Fibroblast of skin of back (primary cell): ENCODE measurements around the gene KLHL1. TPM values are rescaled to one million over a fixed set of nuclear protein-coding genes. Genes with fewer than 3 reads are reported as not detected.
"Not testable (repeated sequence)": the region's sequence is repeated elsewhere in the genome, so short reads cannot be mapped to it uniquely, and the experiment has no call there.

Source experiments
- DNase-seq: peaks from one replicate; pipeline ENCODE4 v3.0.0-alpha.2; 2013
- polyA plus RNA-seq, 2 experiments: library from polyadenylated mRNA; unstranded; fragments of 120-200 nt; gene quantifications; one replicate each; pipeline ENCODE4 v1.2.1, GENCODE V29; 2013; ENCODE audit not compliant: insufficient read length in 2 of 2

KLHL1 gene, protein sequence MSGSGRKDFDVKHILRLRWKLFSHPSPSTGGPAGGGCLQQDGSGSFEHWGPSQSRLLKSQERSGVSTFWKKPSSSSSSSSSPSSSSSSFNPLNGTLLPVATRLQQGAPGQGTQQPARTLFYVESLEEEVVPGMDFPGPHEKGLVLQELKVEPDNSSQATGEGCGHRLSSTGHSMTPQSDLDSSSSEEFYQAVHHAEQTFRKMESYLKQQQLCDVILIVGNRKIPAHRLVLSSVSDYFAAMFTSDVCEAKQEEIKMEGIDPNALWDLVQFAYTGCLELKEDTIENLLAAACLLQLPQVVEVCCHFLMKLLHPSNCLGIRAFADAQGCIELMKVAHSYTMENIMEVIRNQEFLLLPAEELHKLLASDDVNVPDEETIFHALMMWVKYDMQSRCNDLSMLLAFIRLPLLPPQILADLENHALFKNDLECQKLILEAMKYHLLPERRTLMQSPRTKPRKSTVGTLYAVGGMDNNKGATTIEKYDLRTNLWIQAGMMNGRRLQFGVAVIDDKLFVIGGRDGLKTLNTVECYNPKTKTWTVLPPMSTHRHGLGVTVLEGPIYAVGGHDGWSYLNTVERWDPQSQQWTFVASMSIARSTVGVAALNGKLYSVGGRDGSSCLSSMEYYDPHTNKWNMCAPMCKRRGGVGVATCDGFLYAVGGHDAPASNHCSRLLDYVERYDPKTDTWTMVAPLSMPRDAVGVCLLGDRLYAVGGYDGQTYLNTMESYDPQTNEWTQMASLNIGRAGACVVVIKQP
- not detected for polyA plus RNA-seq (2013, experiment 1 of 2; ENCODE audit: insufficient read length)
- polyA plus RNA-seq (2013, experiment 2 of 2; ENCODE audit: insufficient read length) = not detected

DNA sequence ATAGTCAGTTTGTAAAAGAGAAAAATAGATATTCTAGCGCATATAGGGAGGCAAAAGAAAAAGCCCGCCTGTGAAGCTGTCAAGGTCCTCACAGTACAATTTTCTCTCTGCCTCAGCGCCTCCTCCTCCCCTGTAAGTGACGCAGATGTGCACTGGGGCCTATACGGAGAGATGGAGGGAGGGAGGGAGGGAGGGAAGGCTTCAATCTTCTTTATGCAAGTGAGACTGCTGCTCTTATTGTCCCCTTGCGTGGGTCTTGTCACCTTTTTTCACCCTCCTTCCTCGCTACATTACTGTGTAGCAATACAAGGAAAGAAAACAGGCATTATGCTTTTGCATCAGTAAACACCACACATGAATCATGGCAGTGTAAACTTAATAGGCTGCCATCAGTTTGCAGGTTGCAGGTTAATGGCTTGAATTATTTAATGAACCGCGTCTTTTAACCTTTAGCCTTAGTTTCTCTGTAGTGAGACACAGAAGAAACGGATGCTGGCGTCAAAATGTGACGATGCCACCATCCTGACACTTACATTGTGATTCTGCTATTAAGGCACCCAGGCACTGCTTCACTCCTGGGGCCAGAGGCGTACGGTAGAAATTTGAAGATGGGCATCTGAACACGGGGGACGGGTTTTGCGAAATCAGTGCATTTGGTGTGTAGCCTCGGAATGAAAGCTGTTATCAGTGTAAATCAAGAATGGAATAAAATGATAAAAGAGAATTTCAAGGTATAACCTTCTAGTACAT lies at the start of gene KLHL1:
TSS of gene KLHL1 (minus strand) at position 97 of the 750 bp plus-strand sequence. CDS start 753 bp downstream, outside the sequence.
- DNase-seq = no peak

DNA sequence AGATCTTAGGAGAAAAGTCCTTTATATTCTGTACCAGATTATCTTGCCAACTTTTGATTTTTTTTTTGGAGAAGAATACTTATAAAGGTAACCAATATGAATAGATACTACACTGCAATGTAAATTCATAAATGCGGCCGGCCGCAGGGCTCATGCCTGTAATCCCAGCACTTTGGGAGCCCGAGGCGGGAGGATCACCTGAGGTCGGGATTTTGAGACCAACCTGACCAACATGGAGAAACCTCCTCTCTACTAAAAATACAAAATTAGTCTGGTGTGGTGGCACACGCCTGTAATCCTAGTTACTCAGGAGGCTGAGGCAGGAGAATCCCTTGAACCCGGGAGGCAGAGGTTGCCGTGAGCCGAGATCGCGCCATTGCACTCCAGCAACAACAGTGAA lies 34.4 kb upstream of the KLHL1 start:
- DNase-seq = not testable (repeated sequence)

DNA sequence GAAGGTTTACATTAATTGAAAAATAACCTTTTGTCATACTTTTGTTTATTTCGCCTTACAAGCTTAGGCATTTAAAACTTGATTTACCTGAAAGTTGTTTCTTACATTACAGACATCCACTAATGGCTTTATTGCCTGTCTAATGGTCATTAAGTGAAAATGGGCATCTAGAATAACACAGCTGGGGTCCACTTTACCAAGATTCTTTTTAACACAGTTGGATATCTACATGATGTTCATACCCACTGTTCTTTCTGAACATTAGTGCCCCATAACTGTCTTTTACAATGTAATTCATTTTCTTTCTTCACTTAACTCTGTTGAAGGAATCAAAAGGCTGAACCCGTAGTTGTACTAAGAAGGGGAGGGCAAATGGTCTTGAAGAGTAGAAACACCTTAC lies 19.8 kb upstream of the KLHL1 start:
- DNase-seq = no peak

DNA sequence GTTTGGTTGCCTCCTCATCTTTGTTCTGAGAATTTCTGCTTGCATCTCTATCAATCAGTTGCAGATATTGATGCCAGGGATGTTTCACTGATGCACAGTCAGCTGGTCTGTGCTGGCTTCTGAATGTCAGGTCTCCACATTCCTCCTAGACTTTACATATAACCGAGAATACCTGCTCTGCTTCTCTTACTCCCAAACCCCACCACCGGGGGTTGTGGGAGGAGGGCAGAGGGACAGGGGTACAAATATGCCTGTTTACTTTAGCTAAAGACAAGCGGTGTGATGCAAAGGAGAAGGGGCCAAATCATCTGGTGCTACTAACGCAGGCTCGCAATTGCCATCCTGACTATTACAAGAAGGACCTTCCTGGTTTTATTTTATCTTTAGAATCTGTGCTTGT lies 17.4 kb upstream of the KLHL1 start:
- no peak for DNase-seq

DNA sequence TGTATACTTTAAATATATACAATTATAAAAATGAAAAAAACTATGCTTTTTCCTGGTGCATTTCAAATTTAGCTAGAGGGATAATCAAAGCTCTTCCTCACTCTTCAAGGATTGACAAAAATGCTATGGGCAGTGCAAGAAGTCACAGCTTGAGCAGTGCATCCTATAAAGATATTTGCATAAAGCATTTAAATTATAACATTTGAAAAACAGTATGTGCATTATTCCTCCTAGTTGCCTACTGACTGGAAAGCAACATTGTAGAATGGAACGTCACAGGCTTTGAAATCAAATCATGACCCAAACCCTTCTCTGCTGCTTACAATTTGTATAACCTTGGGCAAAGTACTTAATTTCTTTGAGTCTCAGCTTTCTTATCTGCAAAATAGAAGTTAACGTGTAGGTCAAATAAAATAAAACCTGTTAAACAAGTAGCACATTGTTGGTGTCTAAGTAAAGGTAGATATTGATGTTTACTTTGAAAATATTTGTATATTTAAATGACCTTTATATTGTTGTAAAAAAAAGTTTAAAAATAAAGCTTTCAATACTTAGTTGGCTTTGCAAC lies 9.2 kb upstream of the KLHL1 start:
- no peak for DNase-seq

DNA sequence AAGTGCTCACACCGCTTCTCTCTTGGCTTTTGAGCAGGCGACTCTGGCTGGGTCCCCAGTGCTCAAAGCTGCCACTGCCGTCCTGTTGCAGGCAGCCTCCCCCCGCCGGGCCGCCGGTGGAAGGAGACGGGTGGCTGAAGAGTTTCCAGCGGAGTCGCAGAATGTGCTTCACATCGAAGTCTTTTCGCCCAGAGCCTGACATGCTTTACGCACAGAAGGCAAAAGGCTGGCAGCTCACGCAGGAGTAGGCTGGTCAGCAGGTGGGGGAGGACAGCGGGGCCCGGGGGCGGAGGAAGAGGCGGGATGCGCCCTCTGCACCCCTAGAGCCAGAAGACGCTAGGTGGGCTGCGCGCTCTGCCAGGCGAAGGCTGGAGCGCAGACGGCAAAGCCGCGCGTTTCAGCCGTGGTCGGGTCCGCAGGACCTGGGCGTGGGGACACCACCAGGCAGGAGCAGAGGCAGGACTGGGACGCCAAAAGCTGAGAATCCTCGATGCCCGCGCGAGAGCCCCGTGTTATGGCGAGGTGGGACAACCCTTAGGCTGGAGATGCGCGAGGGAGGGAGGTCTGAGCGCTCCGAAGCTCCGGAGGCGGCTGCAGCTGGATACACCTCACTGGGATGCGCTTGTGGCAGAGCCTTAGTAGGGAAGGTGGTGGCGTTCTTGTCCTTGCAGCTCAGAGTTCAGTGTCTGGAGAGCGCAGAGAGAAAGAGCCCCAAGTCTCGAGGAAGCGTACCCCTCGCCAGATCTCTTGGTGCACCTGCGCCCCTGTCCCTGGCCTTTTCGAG lies 562 bp downstream of the KLHL1 start, which contains the start of gene ATXN8OS:
TSS of gene ATXN8OS (plus strand) at position 329 of the 784 bp plus-strand sequence.
- DNase-seq = no peak

DNA sequence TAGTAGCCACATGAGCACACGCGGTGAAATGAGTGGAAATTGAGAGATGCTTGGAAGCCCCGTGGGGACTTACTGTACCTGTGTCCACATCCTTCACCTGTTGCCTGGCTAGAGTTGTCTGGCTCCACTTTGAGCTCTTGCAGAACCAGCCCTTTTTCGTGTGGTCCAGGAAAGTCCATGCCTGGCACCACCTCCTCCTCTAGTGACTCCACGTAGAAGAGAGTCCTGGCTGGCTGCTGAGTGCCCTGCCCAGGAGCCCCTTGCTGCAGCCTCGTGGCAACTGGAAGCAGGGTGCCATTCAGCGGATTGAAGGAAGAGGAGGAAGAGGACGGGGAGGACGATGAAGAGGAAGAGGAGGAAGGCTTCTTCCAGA lies 1.1 kb downstream of the KLHL1 start:
- DNase-seq = no peak

DNA sequence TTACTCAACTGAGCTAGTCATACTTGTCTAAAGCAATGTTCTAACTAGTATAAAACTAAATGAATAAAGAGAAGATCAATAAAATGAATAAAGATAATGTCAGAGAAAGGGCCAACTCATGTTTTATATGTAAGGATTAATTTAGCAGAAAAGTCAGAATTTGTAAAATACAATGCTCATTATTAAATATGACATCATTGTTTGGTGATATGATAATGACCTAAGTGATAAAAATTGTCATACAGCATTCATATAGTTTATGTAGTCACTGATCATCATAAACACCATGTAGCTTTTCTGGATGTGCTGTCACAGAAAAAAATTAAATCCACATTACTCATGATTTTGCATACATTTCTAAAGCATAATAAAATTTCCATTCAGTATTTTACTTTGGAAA lies 3.8 kb downstream of the KLHL1 start:
- no peak for DNase-seq

DNA sequence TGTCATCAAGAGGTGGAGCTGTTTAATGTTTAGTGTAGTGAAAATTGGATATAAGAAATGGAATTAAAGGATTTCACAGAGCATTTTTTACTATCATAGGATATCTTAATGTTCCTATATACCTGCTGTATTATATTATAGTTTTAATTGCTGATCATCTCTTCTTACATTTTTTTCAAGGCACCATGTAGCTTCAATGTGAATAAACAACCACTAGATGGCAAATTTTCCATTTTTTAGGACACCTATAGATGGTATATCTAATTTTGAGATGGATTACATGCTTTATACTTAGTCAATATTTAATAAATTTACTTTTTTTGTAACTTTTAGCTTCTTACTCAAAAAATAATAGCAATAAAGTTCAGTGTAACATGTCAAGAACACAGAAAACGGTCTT lies 9.6 kb downstream of the KLHL1 start:
- DNase-seq = no peak

DNA sequence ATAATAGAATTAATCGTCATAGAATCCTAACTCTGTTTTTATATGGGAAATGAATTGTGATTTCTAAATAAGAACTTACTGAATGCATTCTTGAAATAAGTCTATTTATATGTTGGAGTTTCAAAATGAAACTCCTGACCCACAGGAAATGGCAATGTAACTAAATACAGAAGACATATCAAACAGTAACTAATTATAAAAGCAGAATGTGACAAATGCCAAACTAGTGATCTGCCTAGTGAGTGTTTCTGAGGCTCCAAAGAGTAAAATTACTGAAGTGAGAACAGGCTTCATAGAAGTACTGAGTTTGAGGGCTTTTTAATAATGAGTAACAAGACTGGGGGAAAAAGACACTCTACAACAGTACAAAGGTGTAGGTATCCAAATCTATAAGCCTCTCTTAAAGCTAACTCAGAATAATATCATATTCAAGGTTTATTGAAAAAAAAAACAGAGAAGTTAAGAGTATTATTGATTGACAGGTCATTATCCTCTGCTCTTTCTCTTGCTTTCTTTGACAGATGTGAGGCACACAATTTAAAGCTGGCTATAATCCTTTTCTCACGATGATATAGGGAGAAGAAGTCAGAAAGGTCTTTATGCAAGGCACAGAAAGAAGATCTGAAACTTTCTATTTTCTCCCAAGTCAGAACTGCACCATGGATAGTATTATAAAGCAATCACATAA lies 18.1 kb downstream of the KLHL1 start:
- DNase-seq = no peak

DNA sequence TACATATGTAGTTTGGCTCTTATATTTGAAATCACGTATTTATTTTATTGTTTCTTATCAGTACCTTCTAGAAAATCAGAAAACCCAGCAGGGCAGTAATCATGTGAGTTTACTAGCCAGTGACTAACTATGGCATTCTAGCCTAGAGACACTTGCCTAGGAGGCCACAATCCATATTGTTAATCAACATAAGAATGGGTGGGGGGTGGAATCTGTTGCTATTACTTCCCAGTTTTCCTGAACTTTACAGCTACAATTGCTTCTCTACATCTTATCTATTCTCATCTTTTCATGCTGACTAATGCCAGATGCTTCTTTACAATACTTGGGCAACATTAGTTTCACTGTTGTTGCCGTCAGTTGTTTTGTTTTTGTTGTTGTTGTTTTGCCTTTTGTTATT lies 19.3 kb downstream of the KLHL1 start:
- DNase-seq = no peak

DNA sequence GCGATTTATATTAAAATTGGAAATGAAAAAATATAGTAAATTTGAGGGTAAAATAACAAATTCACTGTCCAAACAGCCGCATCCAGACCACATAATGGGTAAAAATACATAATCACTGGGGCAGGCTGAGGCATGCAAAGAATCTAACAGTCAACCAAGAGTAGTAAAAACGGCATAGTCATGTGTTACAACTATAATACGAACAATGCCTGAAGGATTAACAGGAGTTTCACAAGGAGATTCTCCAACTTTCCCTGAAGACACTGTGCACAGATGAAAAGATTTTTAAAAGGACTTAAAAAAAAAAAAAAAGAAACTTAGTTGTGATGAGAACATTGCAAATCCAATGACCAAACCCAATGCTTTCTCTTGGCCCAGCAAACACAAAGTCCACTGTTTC lies 21.0 kb downstream of the KLHL1 start:
- DNase-seq = no peak

DNA sequence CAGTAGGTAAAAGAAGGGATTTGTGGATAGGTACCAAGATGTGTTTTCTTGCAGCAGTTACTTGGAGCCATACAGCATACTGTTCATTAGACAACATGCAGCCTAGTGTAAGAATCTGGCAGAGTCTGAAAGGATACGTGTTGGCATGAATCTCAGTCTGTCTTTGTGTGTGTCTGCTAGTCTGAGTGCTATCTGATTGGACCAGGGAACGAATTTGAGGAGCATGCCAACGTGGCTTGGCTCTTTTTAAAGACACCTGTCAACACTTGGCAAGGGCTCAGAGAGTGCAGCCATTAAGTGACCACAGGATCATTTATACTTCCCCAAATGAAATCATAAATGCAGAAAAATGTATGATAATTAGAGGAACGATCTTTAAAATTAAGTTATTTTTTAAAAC lies 28.2 kb downstream of the KLHL1 start:
- no peak for DNase-seq

DNA sequence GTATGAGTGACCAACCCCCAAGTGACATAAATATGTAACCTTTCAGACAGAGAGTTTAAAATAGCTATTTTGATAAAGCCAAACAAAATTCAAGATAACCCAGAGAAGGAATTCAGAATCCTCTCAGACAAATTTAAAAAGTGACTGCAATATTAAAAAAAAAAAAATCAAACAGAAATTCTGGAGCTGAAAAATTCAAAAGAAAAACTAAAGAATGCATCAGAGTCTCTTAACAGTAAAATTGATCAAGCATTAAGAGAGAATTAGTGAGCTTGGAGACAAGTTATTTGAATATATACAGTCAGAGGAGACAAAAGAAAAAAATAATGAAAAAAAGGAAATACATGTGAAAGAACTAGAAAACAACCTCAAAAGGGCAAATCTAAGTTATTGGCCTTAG lies 53.7 kb downstream of the KLHL1 start:
- no peak for DNase-seq

DNA sequence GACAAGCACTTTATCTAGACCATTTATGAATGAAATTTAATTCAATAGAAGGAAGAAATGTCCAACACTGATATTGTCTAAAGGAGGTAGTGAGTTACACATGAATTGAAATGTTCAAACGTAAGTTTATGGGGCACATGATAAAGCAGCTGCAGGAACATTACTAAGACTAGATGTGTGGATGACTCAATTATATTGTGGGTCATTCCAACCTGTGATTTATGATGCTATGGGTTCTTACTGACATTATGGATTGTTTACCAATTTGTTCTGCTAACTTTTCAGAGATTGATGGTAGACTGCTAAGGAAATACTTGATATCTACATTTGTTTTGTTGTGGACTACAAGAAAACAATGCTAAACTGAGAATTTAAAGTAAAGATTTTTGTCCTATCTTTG lies 56.7 kb downstream of the KLHL1 start:
- no peak for DNase-seq

DNA sequence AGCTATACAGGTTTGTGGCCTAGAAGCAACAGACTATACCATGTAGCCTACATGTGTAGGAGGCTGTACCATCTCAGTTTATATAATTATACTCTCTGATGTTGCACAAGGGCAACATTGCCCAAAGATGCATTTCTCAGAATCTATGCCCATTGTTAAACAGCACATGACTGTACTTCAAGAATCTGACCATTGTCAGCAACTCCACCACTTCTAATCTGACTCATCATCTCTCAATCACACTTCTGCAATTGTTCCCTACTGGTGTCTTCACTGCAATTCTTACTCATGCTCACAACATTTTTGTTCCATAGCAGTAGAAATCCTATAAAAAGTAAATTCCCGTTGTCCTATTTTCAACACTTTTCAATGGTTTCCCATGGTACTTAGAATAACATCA lies 64.6 kb downstream of the KLHL1 start:
- DNase-seq = no peak

DNA sequence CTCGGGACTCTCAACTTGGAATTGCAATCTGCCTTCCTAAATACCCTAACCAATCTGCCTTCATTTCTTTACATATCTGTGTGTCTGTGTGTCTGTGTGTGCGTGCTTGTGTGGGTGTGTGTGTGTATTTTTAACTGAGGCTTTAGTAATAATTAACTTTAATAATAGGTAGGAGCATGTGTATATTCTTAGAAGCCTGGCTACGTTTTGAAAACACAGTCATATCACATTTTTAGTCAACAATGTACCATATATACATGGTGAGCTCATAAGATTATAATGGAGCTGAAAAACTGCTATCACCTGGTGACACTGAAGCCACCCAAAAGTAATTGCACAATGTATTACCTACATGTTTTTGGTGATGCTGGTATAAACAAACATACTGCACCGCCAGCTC lies 66.1 kb downstream of the KLHL1 start:
- no peak for DNase-seq

DNA sequence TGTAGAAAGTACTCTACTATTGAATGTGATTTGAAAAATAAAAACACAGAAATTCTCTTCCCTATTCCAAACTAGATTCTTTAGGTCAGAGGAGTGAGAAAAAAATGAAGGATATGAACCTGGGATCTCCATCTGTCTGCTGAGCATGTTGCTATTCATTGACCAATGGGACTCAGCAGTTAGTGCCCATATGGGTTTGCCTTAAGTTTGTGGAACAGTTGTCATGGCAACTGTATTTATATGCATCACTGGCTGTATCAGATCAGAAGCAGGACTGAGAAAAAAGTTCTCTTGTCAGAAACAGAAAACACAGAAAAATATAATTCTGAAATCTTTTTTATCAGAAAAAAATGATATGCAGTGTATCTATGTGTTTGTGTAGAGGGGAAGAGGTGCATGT lies 74.0 kb downstream of the KLHL1 start:
- DNase-seq = no peak

DNA sequence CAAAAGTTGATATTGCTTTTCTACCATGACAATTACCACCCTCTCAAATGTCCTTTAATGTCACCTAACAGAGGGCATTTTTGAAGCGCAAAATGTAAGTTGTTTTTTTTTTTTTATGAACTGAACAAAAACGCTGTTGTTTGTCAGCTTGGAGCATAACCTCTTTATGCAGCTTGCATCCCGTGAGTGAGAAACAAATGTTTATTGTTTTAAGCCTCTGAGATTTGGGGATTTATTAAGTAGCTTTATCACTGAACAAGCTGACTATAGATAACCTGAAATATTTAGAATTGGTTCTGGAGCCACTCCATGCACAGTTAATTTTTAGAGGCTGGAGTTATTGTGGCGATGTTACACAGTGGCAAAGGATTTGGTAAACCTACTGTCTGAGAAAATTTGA lies 80.7 kb downstream of the KLHL1 start:
- DNase-seq = no peak

DNA sequence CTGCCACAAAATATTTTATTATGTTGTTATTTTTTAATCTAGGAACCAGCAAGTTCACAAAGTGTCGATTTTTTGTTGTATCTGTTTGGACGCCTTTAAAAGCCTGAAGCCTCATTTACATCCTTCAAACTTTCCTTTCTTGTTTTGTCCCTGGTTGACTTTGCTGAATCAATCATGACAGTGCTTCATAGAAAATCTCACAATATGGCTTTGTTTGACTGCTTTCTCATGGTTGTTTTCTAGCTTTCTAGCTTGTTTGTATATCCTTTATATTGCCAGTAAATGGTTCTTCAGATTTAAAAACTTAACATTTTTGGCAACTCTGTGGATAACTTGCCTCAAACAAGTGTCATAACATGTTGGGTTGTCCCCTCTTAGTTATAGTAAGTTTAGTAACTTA lies 84.7 kb downstream of the KLHL1 start:
- no peak for DNase-seq

DNA sequence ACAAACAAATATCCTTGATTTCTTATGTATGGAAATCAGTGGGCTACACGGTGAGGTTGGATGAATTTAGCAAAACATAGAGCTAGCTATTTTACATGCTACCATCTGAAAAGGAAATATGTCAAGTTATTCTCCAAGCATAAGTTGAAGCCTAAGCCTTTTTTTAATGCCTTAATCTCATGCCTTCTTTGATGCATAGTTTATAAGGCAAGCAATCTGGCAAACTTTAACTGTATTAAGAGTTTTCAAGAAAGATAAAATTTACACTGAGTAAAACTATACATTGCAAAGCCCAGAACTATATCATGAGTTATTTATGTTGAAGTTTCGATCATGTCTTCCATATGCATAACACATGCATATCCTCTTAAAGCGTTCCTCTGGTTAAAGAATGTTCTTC lies 85.6 kb downstream of the KLHL1 start:
- DNase-seq = no peak
